ENCODE data around the gene GNA14. TPM values are rescaled to one million over a fixed set of nuclear protein-coding genes. Genes with fewer than 3 reads are reported as not detected.

GNA14 gene
- total and polyA plus RNA-seq, 7 donors = 5.0 to 29.2 (median 7.8) TPM

DNA sequence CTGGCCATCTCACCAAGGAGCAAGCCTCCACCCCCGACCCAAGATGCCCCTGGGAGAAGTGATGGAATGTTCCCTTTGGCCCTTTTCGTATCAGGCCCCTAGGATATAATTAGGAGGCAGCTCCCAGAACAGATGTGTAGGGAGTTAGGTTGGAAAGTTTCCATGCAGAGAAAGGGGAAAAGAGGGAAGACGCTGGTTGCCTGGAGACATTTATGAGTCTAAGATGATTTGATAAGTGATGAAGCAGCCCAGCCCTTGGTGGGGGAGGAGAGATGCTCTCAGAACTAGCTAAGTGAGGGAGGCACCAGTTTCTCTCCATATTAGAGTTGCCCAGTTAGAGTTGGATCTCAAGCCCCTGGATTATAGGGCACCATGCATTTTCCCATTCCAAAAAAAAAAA lies 137.5 kb downstream of the GNA14 start:
- H3K27me3 ChIP-seq = no peaks in the 10 kb centered on the region
- peaks cover 0 to 4% (median 0%) of the 10 kb centered on the region in 4 donors for H3K4me1 ChIP-seq
- TF ChIP-seq EP300 (IDR thresholded peaks at IDR 0.05) = no peak
- TF ChIP-seq POLR2A (IDR thresholded peaks at IDR 0.05) = no peak
- TF ChIP-seq, protein P1, sequence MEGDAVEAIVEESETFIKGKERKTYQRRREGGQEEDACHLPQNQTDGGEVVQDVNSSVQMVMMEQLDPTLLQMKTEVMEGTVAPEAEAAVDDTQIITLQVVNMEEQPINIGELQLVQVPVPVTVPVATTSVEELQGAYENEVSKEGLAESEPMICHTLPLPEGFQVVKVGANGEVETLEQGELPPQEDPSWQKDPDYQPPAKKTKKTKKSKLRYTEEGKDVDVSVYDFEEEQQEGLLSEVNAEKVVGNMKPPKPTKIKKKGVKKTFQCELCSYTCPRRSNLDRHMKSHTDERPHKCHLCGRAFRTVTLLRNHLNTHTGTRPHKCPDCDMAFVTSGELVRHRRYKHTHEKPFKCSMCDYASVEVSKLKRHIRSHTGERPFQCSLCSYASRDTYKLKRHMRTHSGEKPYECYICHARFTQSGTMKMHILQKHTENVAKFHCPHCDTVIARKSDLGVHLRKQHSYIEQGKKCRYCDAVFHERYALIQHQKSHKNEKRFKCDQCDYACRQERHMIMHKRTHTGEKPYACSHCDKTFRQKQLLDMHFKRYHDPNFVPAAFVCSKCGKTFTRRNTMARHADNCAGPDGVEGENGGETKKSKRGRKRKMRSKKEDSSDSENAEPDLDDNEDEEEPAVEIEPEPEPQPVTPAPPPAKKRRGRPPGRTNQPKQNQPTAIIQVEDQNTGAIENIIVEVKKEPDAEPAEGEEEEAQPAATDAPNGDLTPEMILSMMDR (IDR thresholded peaks at IDR 0.05) = no peak
- no peak for TF ChIP-seq POLR2AphosphoS5 (IDR thresholded peaks at IDR 0.05)
- H3K9me3 ChIP-seq = no peaks in the 10 kb centered on the region
- WGBS, 2 donors = 85 to 89% methylated on average over 3 of the region's 3 CpGs
- H3K27ac ChIP-seq = no peak overlapping the region
- no peak for DNase-seq
- H3K4me3 ChIP-seq = no peak overlapping the region
- no peaks in the 10 kb centered on the region for H3K36me3 ChIP-seq
- intact Hi-C loops (cut with DNase I) = no loop called here

DNA sequence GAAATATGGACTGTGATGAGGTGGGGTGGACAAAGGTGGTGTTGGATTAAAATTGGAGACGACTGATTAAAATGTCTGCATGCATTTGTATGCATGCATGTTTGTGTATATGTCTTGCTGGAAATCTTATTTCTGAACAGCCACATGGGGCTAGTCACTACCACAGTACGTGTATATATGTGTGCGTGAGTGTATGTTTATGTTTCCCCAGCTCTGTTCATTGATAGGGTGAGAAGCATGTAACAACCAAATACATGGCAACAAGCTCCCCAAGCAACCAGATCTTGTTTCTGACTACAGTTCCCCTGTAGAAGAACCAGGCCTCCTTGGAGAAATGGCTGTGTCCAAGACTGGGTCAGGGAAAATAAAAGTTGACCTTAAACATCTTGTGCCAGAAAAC lies 139.7 kb downstream of the GNA14 start:
- 90 to 96% methylated on average over 3 of the region's 3 CpGs for WGBS, 2 donors

DNA sequence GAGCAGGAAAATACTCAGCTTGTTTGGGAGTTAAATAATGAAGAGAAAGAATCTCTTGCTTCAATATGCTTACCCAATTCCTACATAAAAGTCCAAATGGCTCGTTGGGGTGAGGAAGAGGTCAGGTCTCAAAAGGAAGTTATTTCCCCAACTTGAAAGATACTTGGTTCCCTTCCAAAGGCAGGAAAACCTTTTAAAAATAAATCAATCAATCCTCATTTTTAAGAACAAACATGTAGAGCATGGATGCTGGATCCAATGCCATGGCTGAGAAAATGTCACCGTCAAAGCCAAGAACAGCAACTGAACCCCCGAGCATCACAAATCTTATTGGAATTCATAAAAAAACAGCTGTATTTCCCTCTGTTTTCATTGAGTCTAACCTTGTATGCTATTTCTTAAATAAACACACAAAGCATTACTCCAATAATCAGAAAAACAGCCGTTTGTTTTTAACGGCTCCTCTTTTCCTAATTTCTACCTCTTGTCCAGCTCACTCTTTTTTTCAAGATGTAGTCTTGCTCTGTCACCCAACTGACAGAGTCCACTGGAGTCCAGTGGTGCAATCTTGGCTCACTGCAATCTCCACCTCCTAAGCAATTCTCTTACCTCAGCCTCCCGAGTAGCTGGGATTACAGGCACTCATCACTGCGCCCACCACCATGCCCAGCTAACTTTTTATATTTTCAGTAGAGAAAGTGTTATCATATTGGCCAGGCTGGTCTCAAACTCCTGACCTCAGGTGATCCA lies 140.7 kb downstream of the GNA14 start:
- intact Hi-C loops (cut with DNase I) = no loop called here
- 64 to 84% methylated on average over 7 of the region's 7 CpGs for WGBS, 2 donors

More for the DNA sequence above, 139.7 kb downstream of the GNA14 start:
- intact Hi-C loops (cut with DNase I) = no loop called here
- TF ChIP-seq POLR2AphosphoS5 (IDR thresholded peaks at IDR 0.05) = no peak
- no peak for TF ChIP-seq EP300 (IDR thresholded peaks at IDR 0.05)
- no peak for TF ChIP-seq POLR2A (IDR thresholded peaks at IDR 0.05)
- TF ChIP-seq, protein P1 (IDR thresholded peaks at IDR 0.05) = no peak
- no peak for DNase-seq
- H3K4me1 ChIP-seq = peaks cover 0 to 4% (median 0%) of the 10 kb centered on the region in 4 donors
- H3K27ac ChIP-seq = no peak overlapping the region
- H3K4me3 ChIP-seq = no peak overlapping the region
- H3K36me3 ChIP-seq = no peaks in the 10 kb centered on the region
- H3K9me3 ChIP-seq = no peaks in the 10 kb centered on the region
- no peaks in the 10 kb centered on the region for H3K27me3 ChIP-seq

DNA sequence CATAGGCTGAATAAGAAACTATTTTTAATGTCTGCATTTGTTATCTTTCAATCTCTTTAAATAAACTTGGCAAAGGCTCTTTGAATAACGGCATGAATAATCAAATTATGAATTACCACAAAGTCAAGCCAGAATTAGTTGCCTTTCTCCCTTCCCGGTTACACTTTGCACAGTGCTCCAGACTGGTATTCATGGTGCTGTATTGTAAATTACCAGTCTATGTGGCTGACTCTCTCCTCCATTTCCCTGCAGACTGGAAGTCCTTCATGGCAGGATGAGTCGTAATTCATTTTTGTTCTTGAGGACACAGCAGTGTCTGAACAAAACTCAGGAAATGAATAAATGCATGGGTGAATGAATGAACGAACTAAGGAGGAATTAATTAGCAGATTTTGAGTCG lies 142.9 kb downstream of the GNA14 start:
- H3K27ac ChIP-seq = no peak overlapping the region
- peaks cover 0 to 1% (median 0%) of the 10 kb centered on the region in 4 donors for H3K9me3 ChIP-seq
- no peaks in the 10 kb centered on the region for H3K36me3 ChIP-seq
- WGBS, 2 donors = 71 to 91% methylated on average over 5 of the region's 5 CpGs
- TF ChIP-seq, protein P1 (IDR thresholded peaks at IDR 0.05) = no peak
- TF ChIP-seq EP300 (IDR thresholded peaks at IDR 0.05) (no peak), POLR2A (IDR thresholded peaks at IDR 0.05) (no peak), POLR2AphosphoS5 (IDR thresholded peaks at IDR 0.05) (no peak)
- H3K4me3 ChIP-seq = no peak overlapping the region
- no peaks in the 10 kb centered on the region for H3K4me1 ChIP-seq
- H3K27me3 ChIP-seq = no peaks in the 10 kb centered on the region
- intact Hi-C loops (cut with DNase I) = no loop called here
- DNase-seq = no peak

More for the DNA sequence above, 140.7 kb downstream of the GNA14 start:
- no peak for TF ChIP-seq POLR2A (IDR thresholded peaks at IDR 0.05)
- TF ChIP-seq EP300 (IDR thresholded peaks at IDR 0.05) = no peak
- TF ChIP-seq, protein P1 (IDR thresholded peaks at IDR 0.05) = no peak
- TF ChIP-seq POLR2AphosphoS5 (IDR thresholded peaks at IDR 0.05) = peak in 3 of 4 donors; percentile 11 to 47 (median 37)
- peak overlapping the region in 3 of 4 donors; percentile 24 to 50 (median 44) for H3K27ac ChIP-seq
- H3K36me3 ChIP-seq = no peaks in the 10 kb centered on the region
- no peaks in the 10 kb centered on the region for H3K4me1 ChIP-seq
- no peak for DNase-seq
- no peaks in the 10 kb centered on the region for H3K27me3 ChIP-seq
- no peak overlapping the region for H3K4me3 ChIP-seq
- H3K9me3 ChIP-seq = no peaks in the 10 kb centered on the region
